Mesodermal cell (in vitro differentiated cells): ENCODE data around the gene DEGS2.
"Not testable (repeated sequence)": the region's sequence is repeated elsewhere in the genome, so short reads cannot be mapped to it uniquely, and the experiment has no call there.

Experiments
- H3K27ac ChIP-seq: 2 replicates; pipeline ENCODE4 v1.7.0; 2013; ENCODE audit warnings: mild to moderate bottlenecking, low read depth, low read length, moderate library complexity; ENCODE audit not compliant: severe bottlenecking
- H3K36me3 ChIP-seq: 2 replicates; pipeline ENCODE4 v1.7.1; 2013; ENCODE audit warnings: mild to moderate bottlenecking, low read length, moderate library complexity; ENCODE audit not compliant: control insufficient read depth, insufficient read depth
- H3K4me1 ChIP-seq: one replicate; pipeline ENCODE4 v1.7.1; 2013; ENCODE audit warnings: mild to moderate bottlenecking, low read length; ENCODE audit not compliant: insufficient read depth, control insufficient read depth, poor library complexity, severe bottlenecking
- H3K4me3 ChIP-seq: 2 replicates; pipeline ENCODE4 v1.7.0; 2013; ENCODE audit warnings: low read length, control low read depth, mild to moderate bottlenecking; ENCODE audit not compliant: insufficient read depth, poor library complexity, severe bottlenecking; ENCODE audit errors: extremely low read depth
- H3K9me3 ChIP-seq: 2 replicates; pipeline ENCODE4 v1.7.1; 2013; ENCODE audit warnings: mild to moderate bottlenecking, low read length, moderate library complexity; ENCODE audit not compliant: control insufficient read depth
- WGBS, 2 experiments: methylation state at CpG; one replicate each; pipeline ENCODE4 v1.1.5; 2013; ENCODE audit warnings: missing lambda C conversion rate in 2 of 2; ENCODE audit not compliant: insufficient coverage in 2 of 2; 5-methylcytosine and 5-hydroxymethylcytosine counted together

Gene DEGS2

GRCh38 chr14:100157548-100158232 lies 1.8 kb downstream of the DEGS2 start:
- not testable (repeated sequence) for H3K4me1 ChIP-seq, H3K36me3 ChIP-seq, H3K4me3 ChIP-seq, H3K27ac ChIP-seq, H3K9me3 ChIP-seq
- WGBS, 2 experiments, result 82 to 98% methylated on average over 7 to 10 of the region's 16 CpGs

GRCh38 chr14:100156776-100157175 lies 2.7 kb downstream of the DEGS2 start:
- 84 to 94% methylated on average over 2 to 6 of the region's 6 CpGs for whole genome bisulfite sequencing, 2 experiments
- peaks cover 8% of the 10 kb centered on the region for H3K9me3 ChIP-seq
- no peak overlapping the region for H3K27ac ChIP-seq
- H3K4me1 ChIP-seq, result no peaks in the 10 kb centered on the region
- H3K4me3 ChIP-seq, result no peak overlapping the region
- no peaks in the 10 kb centered on the region for H3K36me3 ChIP-seq

GRCh38 chr14:100155756-100156616 lies 3.5 kb downstream of the DEGS2 start:
- Histone ChIP-seq H3K4me1 (no peaks in the 10 kb centered on the region), H3K27ac (no peak overlapping the region), H3K9me3 (peaks cover 8% of the 10 kb centered on the region), H3K36me3 (no peaks in the 10 kb centered on the region), H3K4me3 (no peak overlapping the region)
- 88 to 91% methylated on average over 5 to 7 of the region's 12 CpGs for WGBS, 2 experiments

DNA sequence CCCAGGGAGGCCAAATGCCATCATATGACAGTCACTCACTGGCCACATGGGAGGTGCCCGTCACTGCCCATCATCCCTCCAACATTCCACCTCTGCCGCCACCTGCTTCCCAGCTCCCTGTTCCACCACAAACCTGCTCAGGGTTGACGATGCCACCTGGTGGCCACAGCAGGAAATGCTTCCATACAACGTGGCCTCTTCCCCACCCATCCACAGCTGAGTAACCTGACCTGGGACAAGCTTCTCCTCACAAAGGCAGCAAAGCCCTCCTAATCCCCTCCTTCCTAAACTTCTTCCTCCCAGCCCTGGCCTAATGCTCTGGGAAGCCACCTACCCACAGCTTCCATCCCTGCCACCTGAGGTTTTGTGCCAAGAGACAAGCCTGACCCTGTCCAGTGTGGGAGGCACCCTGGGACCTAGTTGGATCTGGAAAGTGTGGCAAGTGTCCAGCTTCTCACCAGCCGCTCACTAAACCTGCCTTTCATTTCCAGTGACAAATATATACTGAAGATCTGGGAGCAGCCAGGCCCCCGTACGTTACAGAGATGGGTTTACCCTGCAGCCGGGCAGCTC lies 4.3 kb downstream of the DEGS2 start:
- no peaks in the 10 kb centered on the region for H3K36me3 ChIP-seq
- WGBS, 2 experiments, result 58 to 59% methylated on average over 7 to 8 of the region's 8 CpGs
- no peak overlapping the region for H3K27ac ChIP-seq
- H3K9me3 ChIP-seq, result peaks cover 8% of the 10 kb centered on the region
- H3K4me3 ChIP-seq, result no peak overlapping the region
- H3K4me1 ChIP-seq, result no peaks in the 10 kb centered on the region

- Histone ChIP-seq H3K4me3 (no peak overlapping the region), H3K4me1 (no peaks in the 10 kb centered on the region), H3K27ac (no peak overlapping the region), H3K9me3 (peaks cover 8% of the 10 kb centered on the region), H3K36me3 (no peaks in the 10 kb centered on the region)
- 62 to 76% methylated on average over 4 to 5 of the region's 6 CpGs for WGBS, 2 experiments
Measured at GRCh38 chr14:100153560-100153959, 5.9 kb downstream of the DEGS2 start.

DNA sequence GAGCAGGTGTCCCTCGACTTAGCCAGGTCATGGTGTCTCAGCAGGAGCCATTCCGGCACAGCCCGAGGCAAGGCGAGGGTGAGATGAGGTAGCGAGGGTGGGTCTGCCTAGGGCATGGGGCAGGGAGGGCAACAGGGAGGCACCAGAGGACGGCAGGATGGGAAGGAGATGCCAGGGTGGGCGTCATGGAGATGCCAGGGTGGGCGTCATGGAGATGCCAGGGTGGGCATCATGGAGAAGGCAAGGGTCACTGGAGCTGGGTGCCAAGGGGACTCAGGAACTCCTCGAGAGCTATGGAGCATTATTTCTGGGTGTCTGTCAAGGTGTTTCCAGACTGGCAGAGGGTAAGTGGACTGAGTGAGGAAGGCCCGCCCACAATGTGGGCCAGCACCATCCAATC lies 7.4 kb downstream of the DEGS2 start:
- H3K36me3 ChIP-seq, result no peaks in the 10 kb centered on the region
- 87 to 96% methylated on average over 9 to 10 of the region's 10 CpGs for WGBS, 2 experiments
- no peaks in the 10 kb centered on the region for H3K4me1 ChIP-seq
- peaks cover 8% of the 10 kb centered on the region for H3K9me3 ChIP-seq
- no peak overlapping the region for H3K27ac ChIP-seq
- H3K4me3 ChIP-seq, result no peak overlapping the region

GRCh38 chr14:100150932-100151587 lies 8.4 kb downstream of the DEGS2 start:
- 68 to 76% methylated on average over 12 of the region's 12 CpGs for WGBS, 2 experiments
- H3K4me3 ChIP-seq, result no peak overlapping the region
- no peaks in the 10 kb centered on the region for H3K36me3 ChIP-seq
- H3K4me1 ChIP-seq, result no peaks in the 10 kb centered on the region
- H3K9me3 ChIP-seq, result peaks cover 8% of the 10 kb centered on the region
- H3K27ac ChIP-seq, result no peak overlapping the region

DNA sequence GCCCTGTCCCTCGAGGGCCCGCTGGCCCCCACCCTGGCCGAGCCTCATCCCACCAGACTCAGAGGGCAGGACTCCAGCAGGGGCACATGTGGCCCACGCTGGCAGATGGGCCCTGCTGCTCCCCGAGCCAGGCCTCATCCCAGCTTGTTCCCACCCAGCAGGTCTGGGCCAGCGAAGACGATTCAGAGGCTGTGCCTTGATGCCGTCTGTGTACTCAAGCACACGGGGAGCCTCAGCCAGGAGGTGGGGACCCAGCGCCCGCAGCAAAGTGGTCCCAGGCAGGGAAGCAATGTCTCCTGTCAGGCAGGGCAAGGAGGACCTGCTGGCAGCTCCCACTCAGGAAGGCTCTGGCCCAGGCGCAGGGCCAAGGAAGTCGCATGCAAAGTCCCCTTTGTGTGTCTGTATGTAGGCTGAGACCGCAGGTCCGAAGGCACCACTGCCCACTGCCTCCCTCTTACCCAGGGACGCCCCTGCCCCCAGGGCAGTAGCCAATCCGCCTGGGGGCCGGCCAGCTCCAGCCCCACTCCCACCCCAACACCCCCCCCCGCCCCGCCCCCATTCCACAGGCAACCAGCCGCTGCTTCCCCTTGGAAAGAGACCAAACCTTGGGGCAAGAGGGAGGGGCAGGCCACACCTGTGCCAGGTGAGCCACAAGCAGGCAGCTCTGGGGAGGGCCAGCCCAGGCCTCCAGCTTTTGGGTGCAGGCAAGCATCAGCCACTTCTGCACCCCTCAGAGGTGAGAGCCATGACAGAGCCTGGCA lies 9.4 kb downstream of the DEGS2 start:
- Histone ChIP-seq H3K36me3 (peaks cover 2% of the 10 kb centered on the region), H3K9me3 (peaks cover 7% of the 10 kb centered on the region), H3K27ac (no peak overlapping the region), H3K4me3 (no peak overlapping the region), H3K4me1 (no peaks in the 10 kb centered on the region)
- 88 to 90% methylated on average over 9 to 12 of the region's 21 CpGs for WGBS, 2 experiments

DNA sequence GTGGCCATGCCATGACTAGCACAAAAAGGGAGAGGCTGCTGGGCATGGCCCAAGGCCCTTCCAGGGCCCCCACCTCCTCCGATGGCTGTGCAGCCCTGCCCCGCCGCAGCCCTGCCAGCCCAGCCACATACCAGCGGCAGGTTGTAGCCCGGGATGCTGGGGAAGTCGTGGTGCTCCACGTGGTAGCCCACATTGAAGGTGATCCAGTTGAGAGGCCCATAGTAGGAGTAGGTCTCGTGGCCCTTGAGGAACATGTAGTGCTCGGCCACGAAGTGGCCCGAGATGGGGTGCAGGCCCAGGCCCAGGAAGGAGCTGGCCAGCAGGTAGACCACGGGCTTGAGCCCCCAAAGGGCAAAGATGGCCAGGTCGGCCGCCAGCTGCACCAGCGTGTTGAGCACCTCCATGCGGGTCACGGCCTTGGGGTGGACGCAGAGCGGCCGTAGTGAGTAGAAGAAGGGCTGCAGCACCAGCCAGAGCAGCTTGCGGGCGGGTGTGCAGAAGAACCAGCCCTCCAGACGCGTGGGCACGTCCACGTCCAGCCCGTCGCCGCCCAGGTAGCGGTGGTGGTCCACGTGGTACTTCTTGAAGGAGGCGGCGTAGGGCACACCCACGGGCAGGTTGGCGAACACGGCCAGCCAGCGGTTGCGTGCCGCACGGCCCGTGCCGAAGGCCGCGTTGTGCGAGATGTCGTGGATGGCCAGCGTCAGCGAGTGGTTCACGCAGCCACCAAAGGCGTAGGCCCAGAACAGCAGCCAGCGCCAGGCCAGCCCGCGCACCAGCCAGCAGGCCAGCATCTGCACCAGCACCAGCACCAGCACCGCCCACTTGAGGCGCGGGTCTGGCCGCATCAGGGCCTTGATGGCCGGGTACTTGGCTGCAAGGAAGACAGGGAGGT lies 10.4 kb downstream of the DEGS2 start:
- 95 to 96% methylated on average over 49 to 53 of the region's 58 CpGs for WGBS, 2 experiments
- no peaks in the 10 kb centered on the region for H3K4me1 ChIP-seq
- H3K9me3 ChIP-seq, result no peaks in the 10 kb centered on the region
- H3K27ac ChIP-seq, result no peak overlapping the region
- H3K4me3 ChIP-seq, result no peak overlapping the region
- peaks cover 2% of the 10 kb centered on the region for H3K36me3 ChIP-seq
